ENCODE data around the gene KLK1.
"Not testable (repeated sequence)": the region's sequence is repeated elsewhere in the genome, so short reads cannot be mapped to it uniquely, and the experiment has no call there.

KLK1 gene

GRCh38 chr19:50777261-50777660 lies 46.3 kb downstream of the KLK1 start:
- no peak for DNase-seq (ENCODE audit: low read depth, low spot score)
- TF ChIP-seq CTCF (IDR thresholded peaks at IDR 0.05; ENCODE audit: low read depth, low read length): no peak
- no peak overlapping the region for H3K4me3 ChIP-seq (ENCODE audit: low read depth, low read length)
- in situ Hi-C loops (cut with HindIII; ENCODE audit: low sequenced_read_pairs): no loop called here

- TF ChIP-seq CTCF (IDR thresholded peaks at IDR 0.05; ENCODE audit: low read depth, low read length): no peak
- DNase-seq (ENCODE audit: low read depth, low spot score): no peak
- no peak overlapping the region for H3K4me3 ChIP-seq (ENCODE audit: low read depth, low read length)
- in situ Hi-C loops (cut with HindIII; ENCODE audit: low sequenced_read_pairs): no loop called here
Measured at GRCh38 chr19:50776131-50776530, 47.5 kb downstream of the KLK1 start.

GRCh38 chr19:50773454-50773853 lies 50.1 kb downstream of the KLK1 start:
- in situ Hi-C loops (cut with HindIII; ENCODE audit: low sequenced_read_pairs); DNase-seq (ENCODE audit: low read depth, low spot score); H3K4me3 ChIP-seq (ENCODE audit: low read depth, low read length): not testable (repeated sequence)

GRCh38 chr19:50772912-50773311 lies 50.7 kb downstream of the KLK1 start:
- H3K4me3 ChIP-seq (ENCODE audit: low read depth, low read length); in situ Hi-C loops (cut with HindIII; ENCODE audit: low sequenced_read_pairs); DNase-seq (ENCODE audit: low read depth, low spot score): not testable (repeated sequence)

GRCh38 chr19:50772476-50772875 lies 51.1 kb downstream of the KLK1 start:
- DNase-seq (ENCODE audit: low read depth, low spot score): no peak
- TF ChIP-seq CTCF (IDR thresholded peaks at IDR 0.05; ENCODE audit: low read depth, low read length): no peak
- no peak overlapping the region for H3K4me3 ChIP-seq (ENCODE audit: low read depth, low read length)
- in situ Hi-C loops (cut with HindIII; ENCODE audit: low sequenced_read_pairs): no loop called here

- TF ChIP-seq CTCF (IDR thresholded peaks at IDR 0.05; ENCODE audit: low read depth, low read length): no peak
- in situ Hi-C loops (cut with HindIII; ENCODE audit: low sequenced_read_pairs): no loop called here
- no peak for DNase-seq (ENCODE audit: low read depth, low spot score)
- no peak overlapping the region for H3K4me3 ChIP-seq (ENCODE audit: low read depth, low read length)
Measured at GRCh38 chr19:50770888-50771287, 52.7 kb downstream of the KLK1 start.

GRCh38 chr19:50770164-50770563 lies 53.4 kb downstream of the KLK1 start, which contains the start of gene GPR32:
TSS of gene GPR32 (plus strand) at chr19:50770464. CDS start at chr19:50770601, 137 bp downstream.
- in situ Hi-C loops (cut with HindIII; ENCODE audit: low sequenced_read_pairs); DNase-seq (ENCODE audit: low read depth, low spot score); H3K4me3 ChIP-seq (ENCODE audit: low read depth, low read length): not testable (repeated sequence)
